ENCODE measurements around the gene CDC25C. TPM values are rescaled to one million over a fixed set of nuclear protein-coding genes. Genes with fewer than 3 reads are reported as not detected.

The CDC25C gene
- total RNA-seq, 1 donor from 2014 or later: 10.6 TPM

GRCh38 chr5:138338411-138339090 is 6.9 kb upstream of the CDC25C start:
- no peaks in the 10 kb centered on the region for H3K27me3 Mint-ChIP-seq
- peak overlapping the region; percentile 98 for H3K4me3 Mint-ChIP-seq (ENCODE audit: low read depth)
- peak overlapping the region; percentile 92 for H3K27ac Mint-ChIP-seq
- no peak for DNase-seq (ENCODE audit: low spot score, unreplicated experiment)
- H3K9me3 Mint-ChIP-seq (ENCODE audit: low read depth): no peaks in the 10 kb centered on the region
- H3K36me3 Mint-ChIP-seq (ENCODE audit: insufficient read depth): peaks cover 6% of the 10 kb centered on the region
- TF ChIP-seq CTCF (IDR thresholded peaks at IDR 0.05; ENCODE audit: unreplicated experiment): no peak
- peaks cover 24% of the 10 kb centered on the region for H3K4me1 Mint-ChIP-seq (ENCODE audit: low read depth)

- TF ChIP-seq CTCF (IDR thresholded peaks at IDR 0.05; ENCODE audit: unreplicated experiment): no peak
- Mint-ChIP-seq H3K27me3 (no peaks in the 10 kb centered on the region), H3K4me3 (ENCODE audit: low read depth) (peak within 1 kb of the TSS; percentile 98), H3K9me3 (ENCODE audit: low read depth) (no peaks in the 10 kb centered on the region), H3K27ac (peak within 1 kb of the TSS; percentile 100), H3K4me1 (ENCODE audit: low read depth) (peaks cover 24% of the 10 kb centered on the region), H3K36me3 (ENCODE audit: insufficient read depth) (peaks cover 4% of the 10 kb centered on the region)
- peak; percentile 93 for DNase-seq (ENCODE audit: low spot score, unreplicated experiment)
Observed at GRCh38 chr5:138337685-138338410, 6.2 kb upstream of the CDC25C start, which contains the start of gene FAM53C. TSS of gene FAM53C (plus strand) at chr5:138338266. CDS start at chr5:138341336, 3,070 bp downstream.

GRCh38 chr5:138336952-138337684 is 5.5 kb upstream of the CDC25C start:
- Mint-ChIP-seq H3K27ac (peak overlapping the region; percentile 100), H3K27me3 (no peaks in the 10 kb centered on the region), H3K4me1 (ENCODE audit: low read depth) (peaks cover 24% of the 10 kb centered on the region), H3K4me3 (ENCODE audit: low read depth) (peak overlapping the region; percentile 98), H3K36me3 (ENCODE audit: insufficient read depth) (peaks cover 4% of the 10 kb centered on the region), H3K9me3 (ENCODE audit: low read depth) (no peaks in the 10 kb centered on the region)
- no peak for TF ChIP-seq CTCF (IDR thresholded peaks at IDR 0.05; ENCODE audit: unreplicated experiment)
- DNase-seq (ENCODE audit: low spot score, unreplicated experiment): peak; percentile 64

- Mint-ChIP-seq H3K36me3 (ENCODE audit: insufficient read depth) (no peaks in the 10 kb centered on the region), H3K27ac (no peak overlapping the region), H3K9me3 (ENCODE audit: low read depth) (no peaks in the 10 kb centered on the region), H3K4me1 (ENCODE audit: low read depth) (peaks cover 25% of the 10 kb centered on the region), H3K4me3 (ENCODE audit: low read depth) (peak overlapping the region; percentile 37), H3K27me3 (no peaks in the 10 kb centered on the region)
- no peak for TF ChIP-seq CTCF (IDR thresholded peaks at IDR 0.05; ENCODE audit: unreplicated experiment)
- no peak for DNase-seq (ENCODE audit: low spot score, unreplicated experiment)
Observed at GRCh38 chr5:138334867-138335447, 3.4 kb upstream of the CDC25C start.
